Activated T-cell treated with anti-CD3 and anti-CD28 coated beads for 24 hours (primary cell): ENCODE measurements around the gene WBP2.

Experiments
- DNase-seq: peaks from one replicate; pipeline ENCODE4 v3.0.0-alpha.2; 2020; ENCODE audit warnings: low read depth

WBP2 gene

GRCh38 chr17:75844530-75845057 is 10.5 kb downstream of the WBP2 start:
- peak; percentile 16 for DNase-seq

GRCh38 chr17:75843577-75844529 is 11.3 kb downstream of the WBP2 start, which contains the start of gene UNC13D:
TSS of gene UNC13D (minus strand) at chr17:75844404. CDS start at chr17:75844337, 67 bp downstream.
- DNase-seq = peak; percentile 50

- DNase-seq = peak; percentile 12
These were observed 12.1 kb downstream of the WBP2 start for GRCh38 chr17:75842963-75843576.

GRCh38 chr17:75842411-75842810 is 12.7 kb downstream of the WBP2 start:
- DNase-seq = no peak

GRCh38 chr17:75840799-75841164 is 14.4 kb downstream of the WBP2 start:
- no peak for DNase-seq

- DNase-seq = no peak
These were observed 15.0 kb downstream of the WBP2 start for GRCh38 chr17:75839942-75840798.

GRCh38 chr17:75838410-75838809 is 16.7 kb downstream of the WBP2 start:
- no peak for DNase-seq

GRCh38 chr17:75837899-75838298 is 17.2 kb downstream of the WBP2 start:
- DNase-seq = no peak

GRCh38 chr17:75836605-75837004 is 18.5 kb downstream of the WBP2 start:
- DNase-seq = no peak

GRCh38 chr17:75835654-75835987 is 19.5 kb downstream of the WBP2 start:
- DNase-seq = no peak

GRCh38 chr17:75834928-75835653 is 20.0 kb downstream of the WBP2 start:
- DNase-seq = no peak

- DNase-seq = no peak
These were observed 20.7 kb downstream of the WBP2 start for GRCh38 chr17:75834279-75834920.

- DNase-seq = no peak
These were observed 22.3 kb downstream of the WBP2 start for GRCh38 chr17:75832652-75833400.

GRCh38 chr17:75832164-75832651 is 22.9 kb downstream of the WBP2 start:
- peak; percentile 36 for DNase-seq

- DNase-seq = no peak
These were observed 24.0 kb downstream of the WBP2 start for GRCh38 chr17:75831032-75831571.

GRCh38 chr17:75830164-75831031 is 24.7 kb downstream of the WBP2 start:
- no peak for DNase-seq

- no peak for DNase-seq
These were observed 25.4 kb downstream of the WBP2 start for GRCh38 chr17:75829747-75830146.

GRCh38 chr17:75828741-75829140 is 26.4 kb downstream of the WBP2 start:
- DNase-seq = no peak

GRCh38 chr17:75828076-75828400 is 27.1 kb downstream of the WBP2 start:
- no peak for DNase-seq
